CD4-positive, alpha-beta T cell treated with Interleukin-4 for 1 hour (primary cell): ENCODE results near the gene TPM1.

Source experiments
- DNase-seq, 2 donors: peaks; one replicate each; pipeline ENCODE4 v3.0.0-alpha.2; 2020 to 2022

Gene TPM1

GRCh38 chr15:63043335-63044076 is 959 bp downstream of the TPM1 start:
- peak in 1 of 2 donors; percentile 21 for DNase-seq

GRCh38 chr15:63044077-63044644 is 1.6 kb downstream of the TPM1 start:
- DNase-seq = no peak

GRCh38 chr15:63044645-63045464 is 2.3 kb downstream of the TPM1 start:
- no peak for DNase-seq

- DNase-seq = no peak
These were observed 2.9 kb downstream of the TPM1 start for GRCh38 chr15:63045465-63045840.

GRCh38 chr15:63045879-63046278 is 3.3 kb downstream of the TPM1 start:
- DNase-seq = no peak

GRCh38 chr15:63046917-63047760 is 4.6 kb downstream of the TPM1 start:
- DNase-seq = no peak

GRCh38 chr15:63047792-63048114 is 5.2 kb downstream of the TPM1 start:
- DNase-seq = no peak

GRCh38 chr15:63048115-63048775 is 5.7 kb downstream of the TPM1 start:
- DNase-seq = peak; percentile 85 to 86

GRCh38 chr15:63048776-63049665 is 6.5 kb downstream of the TPM1 start:
- DNase-seq = peak; percentile 16 to 30

GRCh38 chr15:63049783-63050371 is 7.3 kb downstream of the TPM1 start:
- no peak for DNase-seq

- DNase-seq = no peak
These were observed 8.2 kb downstream of the TPM1 start for GRCh38 chr15:63050731-63051155.

GRCh38 chr15:63051156-63052066 is 8.9 kb downstream of the TPM1 start:
- DNase-seq = no peak

- DNase-seq = no peak
These were observed 9.7 kb downstream of the TPM1 start for GRCh38 chr15:63052077-63052841.

- no peak for DNase-seq
These were observed 10.6 kb downstream of the TPM1 start for GRCh38 chr15:63052961-63053698.

GRCh38 chr15:63054281-63054683 is 11.7 kb downstream of the TPM1 start:
- no peak for DNase-seq

- DNase-seq = no peak
These were observed 12.4 kb downstream of the TPM1 start for GRCh38 chr15:63054985-63055384.

- DNase-seq = no peak
These were observed 14.3 kb downstream of the TPM1 start for GRCh38 chr15:63056829-63057228.
